Loucy (cell line): Measurements from ENCODE around the gene LNPK.

Source experiments
- H2AFZ ChIP-seq: fragments of 200-600 bp; sonication (generic); 2 replicates; pipeline ENCODE4 v1.6.0; 2016; ENCODE audit warnings: antibody characterized with exemption, mild to moderate bottlenecking, low read length, moderate library complexity
- H3F3A ChIP-seq: fragments of 200-600 bp; 2 replicates; pipeline ENCODE4 v1.6.0; 2016; ENCODE audit warnings: antibody characterized with exemption, low read depth, mild to moderate bottlenecking
- H3K27me3 ChIP-seq: fragments of 200-600 bp; sonication (generic); 2 replicates; pipeline ENCODE4 v1.6.1; 2014; ENCODE audit warnings: low read length, mild to moderate bottlenecking; ENCODE audit not compliant: insufficient read depth, poor library complexity, severe bottlenecking
- H3K36me3 ChIP-seq: fragments of 200-600 bp; sonication (generic); 2 replicates; pipeline ENCODE4 v1.6.1; 2016; ENCODE audit warnings: low read length; ENCODE audit not compliant: insufficient read depth
- H3K4me1 ChIP-seq: fragments of 200-600 bp; sonication (generic); 2 replicates; pipeline ENCODE4 v1.5.1; 2014; ENCODE audit warnings: low read length, mild to moderate bottlenecking; ENCODE audit not compliant: insufficient read depth, poor library complexity, severe bottlenecking
- H3K4me2 ChIP-seq: fragments of 200-600 bp; sonication (generic); 2 replicates; pipeline ENCODE4 v1.6.0; 2014; ENCODE audit warnings: antibody characterized with exemption, low read length, low read depth, mild to moderate bottlenecking; ENCODE audit not compliant: poor library complexity, severe bottlenecking
- H3K4me3 ChIP-seq: fragments of 200-600 bp; sonication (generic); 2 replicates; pipeline ENCODE4 v1.5.1; 2014; ENCODE audit warnings: low read length, mild to moderate bottlenecking, mixed read lengths; ENCODE audit not compliant: poor library complexity, severe bottlenecking
- H3K79me2 ChIP-seq: fragments of 200-600 bp; sonication (generic); 2 replicates; pipeline ENCODE4 v1.6.1; 2014; ENCODE audit warnings: low read length; ENCODE audit not compliant: insufficient read depth
- H3K9ac ChIP-seq: fragments of 200-600 bp; sonication (generic); 2 replicates; pipeline ENCODE4 v1.6.0; 2014; ENCODE audit warnings: mild to moderate bottlenecking, low read depth, low read length, moderate library complexity; ENCODE audit not compliant: poor library complexity, severe bottlenecking
- H3K9me2 ChIP-seq: fragments of 200-600 bp; sonication (generic); replicated peaks from 2 replicates; pipeline ENCODE4 v1.6.1; 2016; ENCODE audit warnings: low read depth, low read length, mixed read lengths
- H3K9me3 ChIP-seq: fragments of 200-600 bp; sonication (generic); 2 replicates; pipeline ENCODE4 v1.6.1; 2014; ENCODE audit warnings: mild to moderate bottlenecking, antibody characterized with exemption, low read length, low read depth; ENCODE audit not compliant: insufficient read depth
- H4K20me1 ChIP-seq: fragments of 200-600 bp; sonication (generic); 2 replicates; pipeline ENCODE4 v1.6.0; 2014; ENCODE audit warnings: antibody characterized with exemption, low read length, mild to moderate bottlenecking; ENCODE audit not compliant: insufficient read depth, poor library complexity, severe bottlenecking
- EZH2phosphoT487 ChIP-seq: fragments of 200-600 bp; IDR thresholded peaks from 2 replicates; pipeline ENCODE4 v1.6.1; 2018; ENCODE audit warnings: antibody characterized with exemption, mild to moderate bottlenecking, moderate library complexity, borderline replicate concordance
- TF ChIP-seq, protein P1 (sequence below): fragments of 200-600 bp; sonication (generic); conservative IDR thresholded peaks from 2 replicates; pipeline ENCODE4 v1.5.1; 2014; ENCODE audit warnings: mild to moderate bottlenecking, antibody characterized with exemption, low read length

LNPK gene

GRCh38 chr2:176009445-176009844, 7.4 kb upstream of the LNPK start:
- no peaks in the 10 kb centered on the region for H3K27me3 ChIP-seq
- H2AFZ ChIP-seq, result 0 out of 2 replicates have a peak overlapping the region, but pooled peaks have one; percentile 35
- no peaks in the 10 kb centered on the region for H4K20me1 ChIP-seq
- H3K4me3 ChIP-seq, result no peak overlapping the region
- no peaks in the 10 kb centered on the region for H3F3A ChIP-seq
- no peak overlapping the region for H3K9ac ChIP-seq
- no peaks in the 10 kb centered on the region for H3K9me2 ChIP-seq
- no peak for TF ChIP-seq EZH2phosphoT487
- TF ChIP-seq, protein P1, sequence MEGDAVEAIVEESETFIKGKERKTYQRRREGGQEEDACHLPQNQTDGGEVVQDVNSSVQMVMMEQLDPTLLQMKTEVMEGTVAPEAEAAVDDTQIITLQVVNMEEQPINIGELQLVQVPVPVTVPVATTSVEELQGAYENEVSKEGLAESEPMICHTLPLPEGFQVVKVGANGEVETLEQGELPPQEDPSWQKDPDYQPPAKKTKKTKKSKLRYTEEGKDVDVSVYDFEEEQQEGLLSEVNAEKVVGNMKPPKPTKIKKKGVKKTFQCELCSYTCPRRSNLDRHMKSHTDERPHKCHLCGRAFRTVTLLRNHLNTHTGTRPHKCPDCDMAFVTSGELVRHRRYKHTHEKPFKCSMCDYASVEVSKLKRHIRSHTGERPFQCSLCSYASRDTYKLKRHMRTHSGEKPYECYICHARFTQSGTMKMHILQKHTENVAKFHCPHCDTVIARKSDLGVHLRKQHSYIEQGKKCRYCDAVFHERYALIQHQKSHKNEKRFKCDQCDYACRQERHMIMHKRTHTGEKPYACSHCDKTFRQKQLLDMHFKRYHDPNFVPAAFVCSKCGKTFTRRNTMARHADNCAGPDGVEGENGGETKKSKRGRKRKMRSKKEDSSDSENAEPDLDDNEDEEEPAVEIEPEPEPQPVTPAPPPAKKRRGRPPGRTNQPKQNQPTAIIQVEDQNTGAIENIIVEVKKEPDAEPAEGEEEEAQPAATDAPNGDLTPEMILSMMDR, result no peak
- H3K4me2 ChIP-seq, result no peak overlapping the region
- no peaks in the 10 kb centered on the region for H3K36me3 ChIP-seq
- peaks cover 5% of the 10 kb centered on the region for H3K4me1 ChIP-seq
- no peaks in the 10 kb centered on the region for H3K9me3 ChIP-seq
- H3K79me2 ChIP-seq, result no peaks in the 10 kb centered on the region

DNA sequence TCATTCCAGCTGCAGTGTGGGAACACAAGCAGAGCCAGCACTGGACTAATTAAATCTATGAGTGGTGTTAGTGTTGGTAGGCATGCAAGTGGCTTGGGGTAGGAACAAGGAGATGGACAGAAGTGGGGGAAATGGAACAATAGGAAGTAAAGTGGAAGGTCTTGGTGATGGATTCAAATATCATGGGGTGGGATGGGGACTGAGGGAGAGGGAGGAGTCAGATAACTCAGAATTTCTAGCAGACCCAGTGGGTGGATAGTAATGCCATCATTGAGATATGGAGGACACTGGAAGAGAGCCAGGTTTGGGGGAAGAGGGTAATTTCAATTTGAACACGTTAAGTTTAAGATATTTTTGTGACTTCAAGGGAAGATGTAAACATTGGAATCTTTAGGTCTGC, 2.9 kb upstream of the LNPK start:
- peaks cover 20% of the 10 kb centered on the region for H3K79me2 ChIP-seq
- H2AFZ ChIP-seq, result no peak overlapping the region
- no peaks in the 10 kb centered on the region for H3K9me3 ChIP-seq
- H3K27me3 ChIP-seq, result no peaks in the 10 kb centered on the region
- H3K4me3 ChIP-seq, result no peak overlapping the region
- peaks cover 12% of the 10 kb centered on the region for H4K20me1 ChIP-seq
- no peaks in the 10 kb centered on the region for H3F3A ChIP-seq
- H3K9me2 ChIP-seq, result no peaks in the 10 kb centered on the region
- H3K9ac ChIP-seq, result no peak overlapping the region
- TF ChIP-seq EZH2phosphoT487, result no peak
- TF ChIP-seq, protein P1, result no peak
- H3K4me1 ChIP-seq, result peaks cover 29% of the 10 kb centered on the region
- H3K36me3 ChIP-seq, result no peaks in the 10 kb centered on the region
- no peak overlapping the region for H3K4me2 ChIP-seq

DNA sequence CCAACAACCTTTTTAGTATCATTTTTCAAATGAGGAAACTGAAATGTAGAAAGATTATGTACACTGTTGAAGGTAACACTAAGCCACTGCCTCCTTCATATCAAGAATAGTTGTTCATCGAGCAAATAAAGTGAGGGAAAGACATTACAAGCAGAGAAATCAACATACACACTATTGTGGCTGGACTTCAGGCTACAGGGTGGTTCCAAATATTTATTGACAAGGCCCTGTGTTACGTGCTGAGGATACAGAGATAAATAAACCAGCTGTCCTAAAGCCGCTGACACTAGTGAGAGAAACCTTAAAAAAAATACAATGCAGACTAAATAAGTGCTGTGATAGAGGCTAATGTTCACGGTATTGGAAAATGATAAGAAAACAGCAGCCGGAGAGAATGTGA, 1.9 kb upstream of the LNPK start:
- H3F3A ChIP-seq, result no peaks in the 10 kb centered on the region
- H4K20me1 ChIP-seq, result peaks cover 17% of the 10 kb centered on the region
- H3K9ac ChIP-seq, result peak overlapping the region; percentile 86
- no peaks in the 10 kb centered on the region for H3K36me3 ChIP-seq
- H3K4me2 ChIP-seq, result peak overlapping the region; percentile 87
- H3K9me3 ChIP-seq, result no peaks in the 10 kb centered on the region
- H3K27me3 ChIP-seq, result no peaks in the 10 kb centered on the region
- no peak overlapping the region for H2AFZ ChIP-seq
- peaks cover 34% of the 10 kb centered on the region for H3K4me1 ChIP-seq
- TF ChIP-seq, protein P1, result no peak
- no peak for TF ChIP-seq EZH2phosphoT487
- H3K79me2 ChIP-seq, result peaks cover 29% of the 10 kb centered on the region
- peak overlapping the region; percentile 86 for H3K4me3 ChIP-seq
- H3K9me2 ChIP-seq, result no peaks in the 10 kb centered on the region
